HG03520 (cell line): Measurements from ENCODE around the gene MATN4.
A peak's percentile ranks its signal among the peaks of the same experiment; 100 is the strongest.

Source experiments
- ATAC-seq: cut with Tn5 transposase; IDR thresholded peaks from one replicate; pipeline ENCODE4 v1.9.1; 2021; ENCODE audit warnings: mild to moderate bottlenecking, moderate library complexity; ENCODE audit not compliant: unreplicated experiment

MATN4 gene

GRCh38 chr20:45293041-45294002 lies 14.8 kb downstream of the MATN4 start:
- peak; percentile 56 for ATAC-seq

DNA sequence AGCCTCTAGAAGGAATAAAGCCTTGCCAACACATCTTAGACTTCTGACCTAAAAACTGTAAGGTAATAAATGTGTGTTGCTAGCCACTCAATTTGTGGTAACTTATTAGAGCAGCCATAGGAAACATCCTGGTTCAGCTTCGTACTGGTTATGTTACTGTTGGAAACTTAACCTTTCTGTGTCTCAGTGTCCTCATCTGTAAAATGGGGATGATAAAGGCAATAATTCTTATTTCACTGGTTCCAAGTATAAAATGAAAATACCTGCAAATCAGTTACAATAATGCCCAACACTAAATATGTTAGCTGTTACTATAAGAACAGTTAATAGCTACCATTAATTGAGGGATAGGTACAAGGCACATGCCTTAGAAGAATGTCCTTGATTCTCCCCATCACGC lies 15.8 kb downstream of the MATN4 start:
- ATAC-seq: no peak

- no peak for ATAC-seq
These were observed 16.6 kb downstream of the MATN4 start for GRCh38 chr20:45291526-45291925.

DNA sequence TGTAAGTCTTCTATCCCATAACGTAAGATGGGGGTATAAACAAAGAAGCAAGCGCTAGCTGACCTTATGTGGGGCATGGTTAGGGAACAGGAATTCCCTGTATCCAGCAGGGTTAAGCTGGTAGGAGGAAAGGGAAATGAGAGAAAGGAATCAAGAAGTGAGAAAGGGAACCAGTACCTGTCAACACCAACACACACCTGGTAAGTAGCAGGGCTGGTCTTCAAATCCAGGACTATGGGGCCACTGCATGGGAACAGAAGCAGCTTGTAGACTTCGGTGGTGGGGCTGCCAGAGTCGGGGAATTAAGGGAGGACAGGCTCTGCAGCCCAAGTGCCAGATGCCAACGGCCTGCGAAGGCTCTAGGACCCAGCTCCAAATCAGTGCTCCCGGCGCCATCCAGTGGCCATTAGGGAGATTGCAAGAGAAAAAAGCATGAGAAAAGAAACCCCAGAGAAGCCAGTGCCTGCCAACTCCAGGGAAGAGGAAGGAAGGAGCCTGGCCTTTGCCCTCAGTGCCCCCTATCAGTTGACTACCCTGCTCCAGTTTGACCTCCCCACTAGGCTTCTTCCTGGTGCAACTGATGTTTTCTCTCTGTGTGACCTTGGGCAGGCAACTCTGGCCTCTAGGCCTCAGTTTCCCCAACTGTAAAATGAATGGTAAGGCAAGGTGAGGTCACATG lies 17.3 kb downstream of the MATN4 start:
- ATAC-seq: no peak

- ATAC-seq: no peak
These were observed 18.0 kb downstream of the MATN4 start for GRCh38 chr20:45289942-45290676.

DNA sequence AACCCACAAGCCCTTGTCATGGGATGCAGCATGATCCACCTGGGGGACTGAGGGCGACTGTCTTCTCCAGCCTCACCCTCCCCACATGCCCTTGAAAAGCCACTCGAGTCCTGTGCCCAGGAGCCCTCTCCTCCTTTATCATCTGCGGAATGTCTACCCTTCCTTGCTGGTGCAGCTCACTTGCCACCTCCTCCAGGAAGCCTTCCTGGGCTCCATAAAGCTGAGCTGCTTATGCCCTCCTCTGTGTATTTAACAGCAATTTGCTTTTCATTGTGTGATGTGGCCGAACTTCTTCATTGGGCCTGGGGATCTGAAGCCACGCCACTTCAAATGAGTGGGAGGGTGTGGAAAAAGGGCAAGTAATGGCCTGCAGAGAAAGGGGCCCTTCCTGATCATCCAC lies 19.2 kb downstream of the MATN4 start:
- ATAC-seq: no peak

GRCh38 chr20:45288376-45288775 lies 19.7 kb downstream of the MATN4 start:
- ATAC-seq: no peak

GRCh38 chr20:45283551-45284057 lies 24.5 kb downstream of the MATN4 start:
- no peak for ATAC-seq

GRCh38 chr20:45282700-45283550 lies 25.2 kb downstream of the MATN4 start:
- no peak for ATAC-seq

- no peak for ATAC-seq
These were observed 28.1 kb downstream of the MATN4 start for GRCh38 chr20:45279992-45280391.

DNA sequence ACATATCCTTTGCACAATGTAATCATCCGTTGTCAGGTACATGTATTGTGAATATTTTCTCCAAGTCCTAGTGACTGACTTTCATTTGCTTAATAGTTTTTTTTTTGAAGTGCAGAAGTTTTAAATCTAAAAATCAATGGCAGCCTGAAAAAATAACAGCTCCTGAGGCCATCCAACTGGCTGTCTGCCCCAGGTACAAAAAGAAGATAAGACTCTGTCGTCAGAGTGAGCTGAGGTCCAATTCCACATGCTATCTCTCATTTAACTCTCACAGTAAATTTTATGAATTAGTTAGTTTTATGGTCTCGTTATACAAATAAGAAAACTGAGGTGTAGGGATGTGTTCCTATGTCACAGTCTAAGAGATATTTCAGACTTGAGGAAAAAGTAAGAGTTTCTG lies 32.8 kb downstream of the MATN4 start:
- ATAC-seq: no peak

- no peak for ATAC-seq
These were observed 38.3 kb downstream of the MATN4 start for GRCh38 chr20:45269754-45270270.

- no peak for ATAC-seq
These were observed 39.0 kb downstream of the MATN4 start for GRCh38 chr20:45269056-45269455.

- ATAC-seq: no peak
These were observed 39.6 kb downstream of the MATN4 start for GRCh38 chr20:45268531-45268930.

- no peak for ATAC-seq
These were observed 41.1 kb downstream of the MATN4 start for GRCh38 chr20:45266977-45267376.

GRCh38 chr20:45263556-45264266 lies 44.4 kb downstream of the MATN4 start:
- ATAC-seq: no peak

GRCh38 chr20:45258664-45259063 lies 49.4 kb downstream of the MATN4 start:
- no peak for ATAC-seq

DNA sequence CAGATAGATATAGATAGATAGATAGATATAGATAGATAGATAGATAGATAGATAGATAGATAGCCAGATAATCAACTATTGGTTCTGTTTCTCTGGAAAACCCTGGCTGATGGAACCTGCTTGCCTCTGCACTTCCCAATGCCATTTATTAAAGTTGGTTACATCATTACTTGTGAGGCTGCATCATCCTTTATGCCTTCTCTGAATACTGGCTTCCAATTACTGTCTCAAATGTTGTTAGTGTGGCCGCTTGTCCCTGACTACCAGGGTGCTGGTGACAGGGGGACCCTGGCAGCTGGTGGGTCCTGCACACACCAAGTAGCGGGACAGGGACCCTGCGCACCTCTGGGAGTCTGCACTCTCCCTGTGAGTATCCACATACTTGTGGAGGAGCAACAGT lies 49.8 kb downstream of the MATN4 start:
- ATAC-seq: no peak

DNA sequence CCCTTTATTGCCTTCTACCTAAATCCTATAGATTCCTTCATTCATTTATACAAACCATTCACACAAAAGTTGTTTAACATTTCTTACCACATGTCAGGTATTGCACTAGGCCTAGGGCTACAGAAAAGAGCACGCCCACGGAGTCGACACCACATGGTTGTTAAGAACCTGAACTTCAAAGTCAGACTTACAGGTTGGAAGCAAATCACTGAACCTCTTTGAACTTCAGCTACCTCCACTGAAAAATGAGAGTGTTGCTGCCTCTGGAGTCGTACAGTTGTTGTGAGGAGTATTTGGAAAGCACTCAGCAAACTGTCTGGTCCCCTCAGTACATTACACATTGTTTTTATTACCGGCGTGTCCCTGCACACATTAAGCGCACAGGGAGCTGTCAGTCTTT lies 50.4 kb downstream of the MATN4 start:
- ATAC-seq: no peak
